GM13977 (cell line): ENCODE measurements around the gene CDH4.
"Not testable (repeated sequence)": the region's sequence is repeated elsewhere in the genome, so short reads cannot be mapped to it uniquely, and the experiment has no call there.

Source experiments
- DNase-seq: peaks from one replicate; pipeline ENCODE4 v3.0.0; 2012; ENCODE audit warnings: low spot score
- CTCF ChIP-seq: IDR thresholded peaks from 2 replicates; pipeline ENCODE4 v1.5.1; 2012; ENCODE audit warnings: mild to moderate bottlenecking, control low read depth; ENCODE audit not compliant: insufficient read depth; ENCODE audit errors: extremely low read depth, missing control alignments
- in situ Hi-C: fragments of 300-500 bp; cut with MboI; formaldehyde crosslinking; loops from one replicate; pipeline ENCODE4 v1.12.0; 2022; ENCODE audit warnings: low sequenced_read_pairs, low pct_unique_long_range_greater_than_20kb, mixed read lengths, inconsistent platforms; ENCODE audit not compliant: unreplicated experiment

Gene CDH4

DNA sequence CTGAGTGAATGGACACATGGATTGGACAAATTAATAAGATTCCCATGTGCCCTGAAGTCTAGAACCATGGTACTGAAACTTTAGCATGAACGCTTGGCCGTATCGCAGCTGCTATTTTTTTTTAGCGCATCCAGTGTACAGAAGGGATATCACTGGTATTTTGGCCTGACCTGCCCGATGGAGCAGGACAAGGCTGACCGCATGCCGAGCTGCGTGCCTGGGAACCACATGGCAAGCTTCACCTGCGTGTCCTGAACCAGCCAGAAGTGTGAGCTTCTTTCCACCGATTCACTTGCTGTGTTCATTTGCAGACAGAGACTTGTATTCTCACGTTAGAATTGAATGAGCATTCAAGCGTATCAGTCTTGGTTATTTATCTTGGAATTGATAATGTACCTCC, 145.7 kb downstream of the CDH4 start:
- in situ Hi-C loops: no loop called here
- DNase-seq: no peak
- no peak for TF ChIP-seq CTCF

GRCh38 chr20:61399433-61399832, 147.4 kb downstream of the CDH4 start:
- DNase-seq: no peak
- no peak for TF ChIP-seq CTCF
- in situ Hi-C loops: no loop called here

DNA sequence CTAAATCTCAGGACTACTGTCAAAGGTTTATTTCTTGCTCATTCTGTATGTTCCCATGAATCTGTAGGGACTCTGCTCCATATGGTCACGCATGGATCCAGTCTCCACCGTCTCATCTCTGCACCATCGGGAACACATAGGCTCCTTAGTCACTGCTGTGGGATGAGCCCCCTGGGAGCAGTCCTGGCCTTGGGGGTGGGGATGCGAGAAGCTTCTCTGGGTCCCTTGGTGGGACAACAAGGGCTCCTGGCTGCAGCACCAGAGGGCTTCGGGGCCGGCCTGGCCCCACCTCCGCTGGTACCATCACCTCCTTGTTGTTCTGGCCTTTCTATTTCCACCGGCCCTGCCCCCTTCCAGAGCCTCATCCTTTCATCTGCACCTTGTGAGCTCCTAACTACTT, 148.4 kb downstream of the CDH4 start:
- no peak for TF ChIP-seq CTCF
- no peak for DNase-seq
- in situ Hi-C loops: no loop called here

GRCh38 chr20:61404303-61404702, 152.2 kb downstream of the CDH4 start:
- DNase-seq: no peak
- in situ Hi-C loops: no loop called here
- no peak for TF ChIP-seq CTCF

DNA sequence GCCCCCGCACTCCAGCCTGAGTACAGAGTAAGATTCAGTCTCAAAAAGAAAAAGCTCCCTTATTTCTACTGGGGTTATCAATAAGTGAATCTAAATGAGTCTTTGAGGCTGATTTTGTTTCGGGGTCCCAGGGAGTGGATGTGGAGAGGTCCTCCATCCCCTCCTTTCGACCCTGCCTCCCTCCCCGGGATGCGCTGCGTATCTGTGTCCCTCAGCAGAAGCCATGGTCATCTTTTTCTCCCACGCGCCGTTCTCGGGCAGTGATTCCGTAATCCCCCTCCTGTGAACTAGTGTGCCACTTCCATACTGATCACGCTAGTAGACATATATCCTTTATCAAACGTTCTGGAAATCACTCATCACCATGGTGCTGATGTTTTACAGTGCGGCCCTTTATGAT, 152.9 kb downstream of the CDH4 start:
- TF ChIP-seq CTCF: no peak
- in situ Hi-C loops: no loop called here

DNA sequence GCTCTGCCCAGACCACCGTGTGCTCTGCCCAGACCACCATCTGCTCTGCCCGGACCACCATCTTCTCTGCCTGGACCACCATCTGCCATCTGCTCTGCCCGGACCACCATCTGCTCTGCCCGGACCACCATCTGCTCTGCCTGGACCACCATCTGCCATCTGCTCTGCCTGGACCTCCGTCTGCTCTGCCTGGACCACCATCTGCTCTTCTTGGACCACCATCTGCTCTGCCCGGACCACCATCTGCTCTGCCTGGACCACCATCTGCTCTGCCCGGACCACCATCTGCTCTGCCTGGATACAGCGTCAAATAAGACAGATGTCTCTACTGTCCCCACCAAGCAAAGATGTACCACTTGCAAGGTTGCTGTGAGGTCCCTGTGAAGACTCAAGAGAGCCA, 154.7 kb downstream of the CDH4 start:
- in situ Hi-C loops, DNase-seq: not testable (repeated sequence)

More for the DNA sequence above, 152.9 kb downstream of the CDH4 start:
- no peak for DNase-seq

GRCh38 chr20:61407561-61407960, 155.5 kb downstream of the CDH4 start:
- no peak for TF ChIP-seq CTCF
- in situ Hi-C loops: no loop called here
- no peak for DNase-seq
